Inflammatory macrophage (primary cell): ENCODE data around the gene TXNRD1.
"Not testable (repeated sequence)": the region's sequence is repeated elsewhere in the genome, so short reads cannot be mapped to it uniquely, and the experiment has no call there.

Source experiments
- DNase-seq, 2 donors: peaks; one replicate each; pipeline ENCODE4 v3.0.0-alpha.2; 2020 to 2022

The TXNRD1 gene

DNA sequence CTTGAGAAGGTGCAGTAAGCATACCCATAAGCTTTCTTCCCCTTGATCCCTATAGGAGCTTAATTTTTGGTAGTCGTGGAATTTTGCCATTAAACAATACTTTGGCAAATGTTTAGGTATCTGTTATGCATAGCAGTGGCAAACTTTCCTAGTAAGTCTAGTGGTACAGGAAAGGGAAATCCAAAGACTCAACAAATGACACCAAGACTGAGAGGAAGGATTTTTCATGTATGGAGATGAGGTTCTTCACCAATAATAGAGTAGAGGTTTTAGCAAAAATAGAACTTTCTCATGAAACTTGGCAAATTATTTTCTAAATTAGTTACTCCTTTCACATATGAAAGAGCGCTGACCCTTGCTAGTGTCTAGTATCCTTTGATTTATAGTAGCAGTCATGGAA lies 90.8 kb downstream of the TXNRD1 start:
- no peak for DNase-seq

DNA sequence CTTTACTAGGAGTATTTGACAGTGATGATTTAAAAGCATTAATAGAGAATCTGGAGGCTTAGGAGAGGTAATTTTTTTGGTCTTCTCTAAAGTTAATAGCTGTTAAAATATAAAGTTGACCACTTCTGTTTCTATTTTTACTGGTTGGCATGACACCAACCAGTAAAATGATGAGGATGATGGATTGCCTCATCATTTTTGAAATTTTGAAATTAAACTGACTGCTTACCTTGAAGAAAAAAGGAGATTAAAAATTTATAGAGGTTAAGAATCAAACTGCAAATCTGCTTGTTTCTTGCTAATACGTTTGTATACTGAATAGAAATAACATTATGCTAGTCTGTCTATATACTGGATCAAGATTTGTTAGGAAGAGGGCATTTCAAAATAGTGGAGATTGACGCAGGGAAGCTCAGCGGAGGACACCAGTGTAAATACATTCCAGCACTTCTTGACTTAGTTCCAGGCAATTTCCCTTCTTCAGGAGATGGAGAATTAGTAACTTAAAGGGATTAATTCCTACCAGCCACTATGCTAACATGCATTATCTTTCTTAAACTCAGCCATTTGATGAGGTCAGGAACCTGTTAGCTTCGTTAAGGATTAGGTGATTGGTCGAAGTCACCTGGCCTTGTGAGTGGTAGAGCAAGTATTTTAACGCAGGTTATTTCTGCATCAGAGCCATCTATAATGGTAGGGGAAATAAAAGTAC lies 91.5 kb downstream of the TXNRD1 start:
- DNase-seq: no peak

DNA sequence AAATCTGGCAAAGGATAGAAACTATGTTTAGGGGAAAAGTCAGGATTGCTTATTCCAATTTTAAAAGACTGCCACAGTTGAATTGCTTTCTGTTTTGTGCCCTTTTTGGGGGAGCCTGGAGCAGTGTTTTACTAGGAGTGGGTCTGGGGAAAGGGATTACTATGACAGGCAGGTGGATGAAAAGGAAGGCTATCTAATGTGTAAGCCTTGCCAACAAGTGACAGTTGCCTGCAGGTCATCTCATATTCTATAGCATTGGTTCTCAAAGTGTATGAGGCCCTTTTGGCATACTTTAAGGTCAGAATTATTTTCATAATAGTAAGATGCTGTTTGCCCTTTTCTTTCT lies 92.0 kb downstream of the TXNRD1 start:
- DNase-seq: no peak

DNA sequence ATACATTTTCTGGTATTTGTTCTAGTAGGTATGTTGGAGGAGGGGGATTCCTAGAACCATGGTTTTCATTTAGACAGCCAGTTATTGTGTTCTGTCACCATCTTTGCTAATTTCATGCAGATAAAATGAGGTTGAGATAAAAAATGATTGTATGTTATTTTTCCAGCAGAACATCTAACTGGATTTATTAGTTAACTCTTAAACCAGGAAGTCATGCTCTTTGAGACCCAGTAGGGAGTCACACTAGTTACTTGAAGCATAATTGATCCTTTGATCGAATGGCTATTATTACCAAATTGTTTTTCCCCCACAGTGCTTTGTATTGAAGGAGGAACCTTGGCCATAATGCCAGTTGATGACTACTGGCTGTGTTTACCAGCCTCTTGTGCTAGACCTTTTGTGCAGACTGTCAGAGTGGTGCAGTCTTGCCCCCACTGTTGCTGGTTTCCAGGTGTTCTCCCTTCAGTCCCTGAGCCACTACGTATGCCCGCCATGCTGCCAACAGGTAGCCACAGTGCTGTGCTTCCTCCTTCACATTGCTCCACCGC lies 93.9 kb downstream of the TXNRD1 start:
- DNase-seq: no peak

DNA sequence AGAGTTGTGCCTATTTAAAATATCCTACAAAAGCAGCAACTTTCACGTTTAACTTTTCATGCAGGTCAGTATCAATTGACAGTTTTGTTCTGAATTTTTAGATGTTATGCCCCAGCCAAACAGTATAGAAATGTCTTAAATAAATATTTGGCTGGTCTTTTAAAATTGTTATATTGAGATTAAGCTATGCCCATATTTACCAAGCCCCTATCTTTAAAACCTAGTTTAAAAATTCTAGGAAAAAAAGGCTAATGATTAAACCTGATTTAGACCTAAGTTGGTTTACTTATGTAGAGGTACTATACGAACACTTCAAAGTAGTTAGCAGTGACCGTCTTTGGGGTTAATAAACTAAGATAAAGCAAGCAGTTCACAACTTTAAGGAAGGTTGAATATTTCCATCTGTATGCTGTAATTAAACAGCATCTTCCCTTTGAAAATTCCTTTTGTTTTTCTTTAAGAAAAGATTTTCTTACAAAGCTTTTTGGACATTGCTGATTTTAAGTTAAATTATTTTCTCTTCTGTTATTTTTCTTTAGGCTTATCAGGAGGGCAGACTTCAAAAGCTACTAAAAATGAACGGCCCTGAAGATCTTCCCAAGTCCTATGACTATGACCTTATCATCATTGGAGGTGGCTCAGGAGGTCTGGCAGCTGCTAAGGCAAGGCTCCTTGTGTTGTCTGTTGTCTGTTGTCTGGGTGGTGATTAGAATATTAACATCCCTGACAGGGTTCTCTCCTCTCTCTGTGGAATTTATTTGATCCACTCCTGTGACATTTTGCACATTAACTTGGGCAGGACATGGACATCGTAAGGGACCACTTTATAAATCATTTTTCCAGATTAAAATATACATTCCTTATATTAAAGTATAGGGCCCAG lies 95.4 kb downstream of the TXNRD1 start:
- DNase-seq: no peak

DNA sequence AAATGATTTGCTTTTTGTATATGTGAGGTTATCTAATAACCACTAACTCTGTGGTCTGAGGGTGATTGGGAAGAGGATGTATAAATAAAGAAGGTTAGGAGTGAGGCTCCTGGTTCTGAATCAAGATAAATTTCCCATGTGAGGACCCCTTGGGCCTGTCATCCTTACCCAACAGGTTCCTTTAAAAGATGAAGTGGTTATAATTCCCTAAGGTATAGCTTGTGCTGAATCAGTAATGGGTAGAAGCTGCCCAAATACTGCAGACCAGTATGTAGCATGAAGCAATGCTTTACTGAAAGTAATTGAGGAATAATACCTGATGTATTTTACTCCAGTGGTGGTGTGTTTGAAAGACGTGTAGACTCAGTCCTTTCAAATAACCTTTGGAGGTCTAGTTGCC lies 96.6 kb downstream of the TXNRD1 start:
- no peak for DNase-seq

DNA sequence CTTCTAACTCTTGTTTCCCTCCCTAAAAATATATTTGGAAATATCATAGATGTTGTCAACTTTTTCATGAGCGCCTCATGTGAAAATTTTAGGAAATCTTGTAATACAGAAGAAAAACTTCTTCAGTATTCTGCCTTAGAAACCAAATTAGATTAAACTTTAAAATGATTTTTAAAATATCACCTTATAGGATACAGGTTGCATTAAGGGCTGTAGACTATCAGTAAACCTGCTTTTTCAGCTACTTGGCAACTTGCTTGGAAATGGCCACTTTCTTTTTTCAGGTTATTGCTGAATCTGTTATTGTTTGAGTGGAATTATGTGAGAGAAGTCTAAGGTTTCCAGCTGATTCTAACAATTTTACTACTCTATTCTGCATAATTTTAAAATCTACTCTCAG lies 97.1 kb downstream of the TXNRD1 start:
- DNase-seq: no peak

DNA sequence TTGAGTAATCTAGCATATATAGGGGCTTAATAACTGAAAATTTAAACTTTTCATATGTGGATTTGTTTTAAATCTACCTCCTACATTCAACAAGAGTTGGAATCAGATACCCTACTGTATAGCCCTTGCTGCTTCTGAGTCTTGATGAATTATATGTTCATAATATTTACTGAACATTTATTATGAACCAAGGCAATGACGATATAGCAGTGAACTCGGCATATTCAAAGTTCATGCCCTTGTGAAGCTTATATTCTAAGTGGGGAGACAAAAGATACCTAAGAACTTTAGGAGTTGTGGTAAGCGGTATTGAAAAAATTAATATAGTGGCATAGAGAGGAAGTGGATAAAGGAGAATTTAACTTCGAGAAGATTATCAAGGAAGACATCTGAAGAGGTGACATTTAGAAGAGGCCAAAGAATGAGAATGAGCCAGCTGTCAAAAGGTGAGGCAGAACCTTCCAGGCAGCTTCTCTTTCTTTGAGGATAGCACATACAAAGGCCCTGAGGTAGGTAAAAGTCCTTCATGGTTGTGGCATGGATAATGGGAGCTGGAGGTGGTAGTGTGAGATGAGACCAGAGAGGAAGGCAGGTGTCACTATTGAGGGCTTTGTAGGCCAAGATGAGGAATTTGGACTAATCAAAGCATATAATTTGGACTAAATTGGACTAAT lies 98.1 kb downstream of the TXNRD1 start:
- DNase-seq: no peak

DNA sequence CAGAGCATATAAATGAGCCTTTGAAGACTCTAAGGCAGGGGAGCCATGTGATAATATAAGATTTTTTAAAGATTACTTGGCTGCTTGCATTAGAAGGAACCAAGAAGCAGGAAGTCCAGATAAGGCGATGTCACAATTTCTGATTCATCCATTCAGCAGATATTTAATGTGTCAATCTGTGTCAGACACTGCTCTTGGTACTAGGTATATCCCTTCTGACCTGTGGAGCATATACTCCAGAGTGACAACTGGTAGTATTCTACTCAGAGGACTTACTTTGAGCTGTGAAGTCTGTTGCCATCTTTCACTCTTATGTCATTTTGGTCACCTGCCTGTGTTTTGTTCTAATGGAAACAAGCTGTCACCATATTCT lies 98.6 kb downstream of the TXNRD1 start:
- DNase-seq: peak; percentile 70 to 75

DNA sequence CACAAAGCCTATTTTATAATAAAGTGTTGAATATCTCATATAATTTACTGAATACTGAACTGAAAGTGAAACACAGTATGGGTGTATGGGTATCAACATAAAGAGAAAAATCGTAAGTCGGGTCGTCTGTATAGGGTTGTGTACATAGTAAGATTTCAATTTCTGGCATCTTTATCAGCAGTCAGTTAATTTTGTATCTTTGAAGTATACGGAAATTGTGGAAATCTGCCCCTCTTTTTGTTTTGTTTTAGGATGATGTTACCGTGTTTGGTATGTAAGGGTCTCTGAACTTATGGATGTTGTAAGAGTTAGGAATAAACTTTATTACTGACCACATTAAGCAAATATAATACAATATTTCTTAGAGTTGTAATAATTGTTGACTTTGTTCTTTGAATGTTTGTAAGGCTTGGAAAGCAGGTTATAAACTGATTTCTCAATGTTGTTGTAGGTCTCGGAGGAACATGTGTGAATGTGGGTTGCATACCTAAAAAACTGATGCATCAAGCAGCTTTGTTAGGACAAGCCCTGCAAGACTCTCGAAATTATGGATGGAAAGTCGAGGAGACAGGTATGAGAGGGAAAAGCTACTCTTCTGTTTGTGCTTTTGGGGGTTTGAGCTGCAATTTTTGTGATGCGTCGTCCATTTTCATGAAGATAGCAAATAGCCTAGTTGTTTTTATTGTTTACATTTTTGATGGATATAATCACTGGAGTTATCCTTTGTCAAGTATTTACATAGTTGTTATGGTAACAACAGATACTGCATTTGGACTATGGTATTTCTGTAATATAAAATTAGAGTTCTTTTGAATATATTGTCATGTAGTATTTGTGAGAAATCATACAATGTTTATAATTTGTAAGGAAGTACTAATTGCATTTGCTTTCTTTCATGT lies 100.0 kb downstream of the TXNRD1 start:
- DNase-seq: no peak

DNA sequence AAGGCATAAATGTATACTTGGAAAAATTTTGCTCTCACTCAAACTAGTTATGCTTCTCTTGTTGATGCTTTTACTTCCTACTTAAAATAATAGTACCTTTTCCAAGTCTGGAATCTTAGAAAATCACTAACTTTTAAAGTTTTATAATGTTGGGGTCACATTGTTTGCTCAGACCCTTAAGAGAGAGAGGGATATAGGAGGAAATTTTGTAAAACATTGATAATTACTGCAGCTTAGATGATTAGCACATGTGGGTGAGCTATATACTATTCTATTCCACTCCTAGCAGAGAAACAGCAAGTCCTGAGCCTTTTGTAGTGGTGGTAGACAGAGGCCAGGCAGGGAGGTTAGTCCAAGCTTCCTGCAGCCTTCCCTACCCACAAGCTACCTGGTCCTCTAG lies 101.4 kb downstream of the TXNRD1 start:
- no peak for DNase-seq

DNA sequence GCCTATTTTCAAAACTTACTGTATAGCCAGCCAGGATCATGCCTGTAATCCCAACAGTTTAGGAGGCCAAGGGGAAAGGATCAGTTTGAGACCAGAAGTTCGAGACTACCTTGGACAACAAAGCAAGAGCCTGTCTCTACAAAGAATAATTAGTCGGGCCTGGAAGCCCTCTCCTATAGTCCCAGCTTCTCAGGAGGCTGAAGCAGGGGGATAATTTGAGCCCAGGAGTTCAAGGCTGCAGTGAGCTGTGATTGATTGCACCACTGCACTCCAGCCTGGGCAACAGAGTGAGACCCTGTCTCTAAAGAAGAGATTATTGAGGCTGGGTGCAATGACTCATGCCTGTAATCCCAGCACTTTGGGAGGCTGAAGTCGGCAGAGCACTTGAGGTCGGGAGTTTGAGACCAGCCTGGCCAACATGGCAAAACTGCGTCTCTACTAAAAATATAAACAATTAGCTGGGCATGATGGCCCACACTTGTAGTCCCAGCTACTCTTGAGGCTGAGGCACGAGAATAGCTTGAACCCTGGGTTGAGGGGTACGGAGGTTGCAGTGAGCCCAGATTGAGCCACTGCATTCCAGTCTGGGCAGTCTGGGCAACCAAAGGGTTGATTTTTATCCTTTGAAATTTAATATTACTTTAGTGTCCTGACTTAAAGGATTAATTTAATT lies 102.1 kb downstream of the TXNRD1 start:
- DNase-seq: no peak

DNA sequence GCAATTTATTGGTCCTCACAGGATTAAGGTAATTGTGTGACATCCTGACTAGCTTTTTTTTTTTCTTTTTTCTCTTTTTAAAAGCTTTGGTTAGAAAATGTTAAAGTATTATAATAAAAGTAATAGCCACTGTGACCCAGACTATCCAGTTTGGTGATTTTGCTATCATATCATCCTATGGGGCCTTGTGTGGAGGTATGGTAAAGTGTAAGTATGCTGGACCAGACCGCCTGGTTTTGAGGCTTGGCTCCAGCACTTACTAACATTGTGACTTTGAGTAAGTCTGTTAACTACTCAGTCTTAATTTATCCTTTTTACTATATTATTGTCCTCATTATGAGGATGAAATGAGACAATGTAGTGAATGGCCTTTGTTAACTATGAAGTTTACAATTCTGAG lies 103.4 kb downstream of the TXNRD1 start:
- DNase-seq: no peak

DNA sequence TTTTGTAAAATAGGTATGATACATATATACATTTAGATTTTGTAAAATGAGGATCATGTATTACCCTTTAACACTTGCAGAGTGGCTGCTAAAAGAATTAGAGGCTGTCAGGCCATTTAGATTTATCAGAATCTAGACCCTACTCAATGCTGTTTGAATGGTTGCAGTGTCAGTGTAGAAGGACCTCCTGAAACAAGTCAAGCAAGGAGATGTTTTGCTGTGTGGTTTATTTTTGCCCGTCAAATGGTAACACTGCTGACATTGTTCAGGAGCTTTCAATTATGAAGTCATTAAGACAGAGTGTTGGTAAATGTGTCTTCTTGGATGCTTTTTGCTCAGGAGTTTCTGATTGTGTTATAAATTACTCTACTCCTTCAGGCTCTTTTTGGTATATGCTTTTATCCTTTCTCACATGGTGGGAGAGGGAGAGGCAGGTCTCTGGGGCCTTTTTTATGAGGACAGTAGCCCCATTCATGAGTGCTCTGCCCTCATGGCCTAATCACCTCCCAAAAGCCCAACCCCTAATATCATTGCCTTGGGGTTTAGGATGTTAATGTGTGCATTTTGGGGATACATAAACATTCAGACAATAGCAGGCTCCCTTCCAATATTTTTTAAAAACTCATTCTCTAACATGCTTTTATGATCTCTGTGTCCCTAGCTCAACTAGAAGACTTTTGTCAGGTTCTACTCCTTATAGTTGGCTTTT lies 104.5 kb downstream of the TXNRD1 start:
- no peak for DNase-seq

DNA sequence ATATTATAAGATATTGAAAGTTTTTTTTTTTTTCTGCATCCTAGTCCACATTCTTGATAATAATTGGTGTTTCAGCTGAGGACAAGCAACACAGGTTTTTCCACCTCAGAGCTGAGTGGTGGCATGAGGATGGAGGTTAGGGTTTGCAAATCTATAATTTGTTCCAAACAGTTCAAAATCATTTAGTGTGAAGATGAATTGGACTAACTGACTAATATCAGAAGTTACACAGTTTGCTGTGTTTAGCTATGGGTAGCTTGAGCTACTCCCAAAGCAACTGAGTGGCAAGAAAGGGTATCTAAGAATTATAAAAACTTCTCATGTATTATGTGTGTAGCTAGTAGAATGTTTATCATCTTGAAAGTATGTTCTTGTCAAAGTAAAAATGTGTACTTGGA lies 105.0 kb downstream of the TXNRD1 start:
- no peak for DNase-seq

DNA sequence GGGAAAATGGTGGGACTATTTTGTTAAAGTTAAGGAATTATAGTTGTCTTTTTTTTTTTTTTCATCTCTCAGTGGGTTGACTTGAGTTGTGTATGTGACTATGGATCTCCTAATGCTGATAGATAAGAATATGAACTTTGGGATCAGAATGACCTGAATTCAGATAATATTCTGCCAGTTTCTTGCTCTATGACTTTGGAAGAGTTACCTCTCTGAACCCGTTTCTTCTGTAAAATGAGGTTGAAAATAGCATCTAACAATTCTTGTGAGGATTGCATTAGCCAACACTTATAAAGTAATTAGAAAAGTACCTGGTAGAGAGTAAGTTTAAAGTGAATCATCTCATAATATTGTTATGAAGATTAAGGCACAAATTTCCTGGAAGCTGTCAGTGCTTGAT lies 106.4 kb downstream of the TXNRD1 start:
- DNase-seq: no peak

DNA sequence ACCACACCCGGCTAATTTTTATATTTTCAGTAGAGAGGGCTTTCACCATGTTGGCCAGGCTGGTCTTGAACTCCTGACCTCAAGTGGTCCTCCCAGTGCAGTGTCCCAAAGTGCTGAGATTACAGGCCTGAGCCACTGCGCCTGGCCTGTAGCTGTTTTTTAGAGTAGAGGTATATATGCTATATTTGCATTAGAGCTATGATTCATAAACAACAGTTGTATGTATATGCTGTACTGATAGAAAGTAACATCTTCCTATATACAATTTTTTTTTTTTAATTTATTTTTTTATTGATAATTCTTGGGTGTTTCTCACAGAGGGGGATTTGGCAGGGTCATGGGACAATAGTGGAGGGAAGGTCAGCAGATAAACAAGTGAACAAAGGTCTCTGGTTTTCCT lies 107.0 kb downstream of the TXNRD1 start:
- DNase-seq: not testable (repeated sequence)

DNA sequence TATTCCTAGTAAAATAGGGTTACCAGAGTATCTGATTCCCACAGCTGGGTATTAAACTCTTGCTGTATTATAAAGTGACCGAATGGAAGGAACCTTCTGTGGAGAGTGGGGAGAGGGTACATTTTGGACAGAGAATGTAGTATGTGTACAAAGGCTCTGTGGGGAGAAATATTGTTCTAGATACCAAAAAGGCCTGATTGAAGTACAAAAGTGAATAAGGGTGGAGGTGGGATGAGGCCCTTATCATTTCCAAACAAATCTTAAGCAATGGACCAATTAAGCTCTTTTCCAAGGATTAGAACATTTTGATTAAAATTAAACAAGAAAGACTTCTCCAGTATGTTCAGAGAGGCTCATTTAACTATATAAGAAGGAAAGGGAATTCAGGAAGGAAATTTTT lies 108.3 kb downstream of the TXNRD1 start:
- no peak for DNase-seq

DNA sequence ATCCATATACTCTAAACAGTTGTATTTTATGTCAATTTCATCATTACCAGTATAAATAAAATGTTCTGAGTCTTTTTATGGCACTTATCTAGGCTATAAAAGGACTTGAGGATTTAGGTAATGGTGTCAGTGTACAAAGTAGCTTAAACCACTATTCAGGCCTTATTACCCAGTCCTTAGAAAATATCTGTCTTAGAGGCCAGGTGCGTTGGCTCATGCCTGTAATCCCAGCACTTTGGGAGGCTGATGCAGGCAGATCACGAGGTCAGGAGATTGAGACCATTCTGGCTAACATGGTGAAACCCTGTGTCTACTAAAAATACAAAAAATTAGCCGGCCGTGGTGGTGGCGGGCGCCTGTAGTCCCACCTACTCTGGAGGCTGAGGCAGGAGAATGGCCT lies 112.7 kb downstream of the TXNRD1 start:
- not testable (repeated sequence) for DNase-seq

DNA sequence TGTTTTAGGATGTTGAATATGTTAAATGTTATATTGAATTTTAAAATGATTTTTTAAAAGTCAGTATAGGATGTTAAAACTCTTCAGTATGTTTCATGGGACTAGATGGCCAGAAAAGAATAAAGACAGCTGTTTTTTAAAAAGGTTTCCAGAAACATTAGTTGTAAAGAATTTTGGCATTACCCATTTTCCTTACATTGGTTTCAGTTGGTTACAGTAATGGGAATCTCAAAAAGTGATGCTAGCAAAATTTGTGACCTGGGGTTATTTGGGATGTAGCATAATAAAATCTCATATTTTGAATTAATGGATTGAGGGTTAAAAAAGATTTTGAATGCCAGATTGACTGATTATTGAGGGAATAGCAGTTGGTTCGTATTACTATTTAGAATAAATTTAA lies 113.2 kb downstream of the TXNRD1 start:
- no peak for DNase-seq
